GM19238 (cell line): Measurements from ENCODE around the gene AMELY.
"Not testable (repeated sequence)": the region's sequence is repeated elsewhere in the genome, so short reads cannot be mapped to it uniquely, and the experiment has no call there.

Experiments used
- DNase-seq: peaks from one replicate; pipeline ENCODE4 v3.0.0; 2011; ENCODE audit warnings: low spot score; ENCODE audit not compliant: insufficient read length

Gene AMELY

DNA sequence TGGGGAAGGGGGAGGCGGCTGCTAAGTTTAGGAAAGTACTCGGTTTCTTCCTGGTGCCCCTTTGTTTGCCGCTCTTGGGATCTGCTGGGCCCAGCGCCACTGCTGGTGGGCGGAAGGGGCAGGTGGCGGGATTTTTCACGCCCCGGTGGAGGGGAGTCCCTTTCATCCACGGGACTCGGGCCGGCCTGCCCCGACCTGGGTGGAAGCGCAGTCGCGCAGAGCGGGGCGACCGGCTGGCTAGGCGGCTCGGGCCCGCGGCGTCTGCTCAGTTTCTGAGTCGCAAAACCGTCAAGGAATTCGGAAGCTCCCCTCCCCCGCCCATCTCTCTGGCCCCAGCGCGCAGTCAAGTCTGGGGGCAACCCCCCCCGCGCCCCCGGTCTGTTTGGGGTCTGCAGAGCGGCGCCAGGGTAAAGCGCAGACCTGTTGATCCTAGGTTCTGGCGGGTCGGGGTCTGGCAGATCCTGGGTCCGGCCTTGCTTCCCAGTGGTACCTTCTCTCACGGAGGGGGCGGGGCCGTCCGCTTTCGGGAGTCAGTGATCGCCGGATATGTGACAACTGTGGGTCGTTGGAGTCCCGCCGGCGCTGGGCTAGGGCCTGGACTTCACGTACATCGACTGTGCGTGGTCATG lies at the start of gene AMELY:
Gene AMELY (minus strand): TSS at position 500 of the 629 bp plus-strand sequence. CDS start 39,144 bp downstream, outside the sequence.
- no peak for DNase-seq

GRCh38 chrY:6949947-6950346 lies 38.4 kb upstream of the AMELY start:
- no peak for DNase-seq

DNA sequence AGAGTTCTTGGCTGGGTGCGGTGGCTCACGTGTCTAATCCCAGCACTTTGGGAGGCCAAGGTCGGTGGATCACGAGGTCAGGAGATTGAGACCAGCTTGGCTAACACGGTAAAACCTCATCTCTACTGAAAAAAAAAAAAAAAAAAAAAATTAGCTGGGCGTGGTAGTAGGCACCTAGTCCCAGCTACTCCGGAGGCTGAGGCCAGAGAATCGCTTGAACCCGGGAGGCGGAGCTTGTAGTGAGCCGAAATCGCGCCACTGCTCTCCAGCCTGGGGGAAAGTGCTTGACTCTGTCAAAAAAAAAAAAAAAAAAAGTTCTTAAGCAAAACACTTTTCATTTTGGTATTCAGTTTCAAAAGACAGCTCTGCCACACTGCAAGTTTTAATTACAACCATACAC lies 36.8 kb upstream of the AMELY start:
- no peak for DNase-seq

DNA sequence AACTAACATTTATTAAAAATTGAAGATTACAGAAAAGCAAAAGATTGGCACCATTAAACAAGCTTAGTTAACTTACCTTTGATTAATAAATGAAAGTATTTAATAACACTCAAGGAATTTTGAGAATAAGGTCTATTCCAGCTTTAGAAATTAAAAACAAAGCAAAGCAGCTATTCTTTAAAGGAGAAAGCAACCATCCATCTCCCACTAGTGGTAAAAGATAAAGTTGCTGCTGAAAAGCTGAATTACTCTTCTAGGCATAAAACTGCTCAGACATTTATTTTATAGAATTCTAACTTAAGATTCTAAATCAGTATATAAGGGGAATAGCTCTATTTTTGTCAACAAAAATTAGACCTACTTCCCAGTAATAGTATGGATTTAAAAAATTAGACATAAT lies 36.1 kb upstream of the AMELY start:
- no peak for DNase-seq

GRCh38 chrY:6935497-6935896 lies 23.9 kb upstream of the AMELY start:
- DNase-seq, result no peak

GRCh38 chrY:6931779-6932396 lies 20.3 kb upstream of the AMELY start:
- no peak for DNase-seq

DNA sequence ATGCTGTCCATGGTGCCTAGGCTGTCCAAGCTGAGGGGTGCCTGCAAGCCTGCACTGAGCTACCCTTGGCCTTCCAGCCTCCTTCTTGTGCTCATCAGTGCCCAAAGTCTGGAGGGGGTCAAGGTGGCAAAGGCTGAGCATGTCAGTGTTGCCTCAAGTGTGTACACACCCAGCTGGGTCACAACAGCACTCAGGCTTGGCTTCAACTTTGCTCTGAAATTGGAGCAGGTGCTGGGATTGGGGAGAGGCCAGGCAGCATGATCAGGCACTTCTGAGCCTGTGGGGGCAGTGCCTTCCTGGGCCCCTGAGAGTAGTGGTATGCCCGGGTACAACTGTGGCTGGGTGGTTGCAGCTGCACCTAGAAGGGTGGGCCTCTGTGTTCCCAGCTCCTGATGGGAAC lies 17.7 kb upstream of the AMELY start:
- DNase-seq, result no peak

- no peak for DNase-seq
Measured at GRCh38 chrY:6928265-6928664, 16.7 kb upstream of the AMELY start.

DNA sequence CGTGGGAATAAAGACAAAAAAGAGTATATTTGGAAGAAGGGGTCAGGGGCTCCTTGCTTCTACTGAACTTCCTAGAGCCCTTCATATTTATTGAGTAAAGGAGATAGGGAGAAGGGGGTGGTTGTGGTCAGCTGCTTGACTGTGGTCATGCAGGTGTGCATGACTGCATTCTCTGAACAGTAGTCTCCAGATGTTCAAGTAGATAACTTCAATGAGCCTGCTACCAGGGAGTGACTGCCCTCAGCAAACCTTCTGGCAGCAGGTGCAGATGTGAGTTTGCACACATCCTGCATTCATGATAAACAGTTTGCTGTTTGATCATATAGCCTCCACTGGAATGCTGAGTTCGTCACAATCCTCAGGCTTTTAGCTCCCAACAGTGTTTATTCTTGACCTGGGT lies 9.5 kb upstream of the AMELY start:
- no peak for DNase-seq

- DNase-seq, result no peak
Measured at GRCh38 chrY:6913362-6913761, 1.8 kb upstream of the AMELY start.

DNA sequence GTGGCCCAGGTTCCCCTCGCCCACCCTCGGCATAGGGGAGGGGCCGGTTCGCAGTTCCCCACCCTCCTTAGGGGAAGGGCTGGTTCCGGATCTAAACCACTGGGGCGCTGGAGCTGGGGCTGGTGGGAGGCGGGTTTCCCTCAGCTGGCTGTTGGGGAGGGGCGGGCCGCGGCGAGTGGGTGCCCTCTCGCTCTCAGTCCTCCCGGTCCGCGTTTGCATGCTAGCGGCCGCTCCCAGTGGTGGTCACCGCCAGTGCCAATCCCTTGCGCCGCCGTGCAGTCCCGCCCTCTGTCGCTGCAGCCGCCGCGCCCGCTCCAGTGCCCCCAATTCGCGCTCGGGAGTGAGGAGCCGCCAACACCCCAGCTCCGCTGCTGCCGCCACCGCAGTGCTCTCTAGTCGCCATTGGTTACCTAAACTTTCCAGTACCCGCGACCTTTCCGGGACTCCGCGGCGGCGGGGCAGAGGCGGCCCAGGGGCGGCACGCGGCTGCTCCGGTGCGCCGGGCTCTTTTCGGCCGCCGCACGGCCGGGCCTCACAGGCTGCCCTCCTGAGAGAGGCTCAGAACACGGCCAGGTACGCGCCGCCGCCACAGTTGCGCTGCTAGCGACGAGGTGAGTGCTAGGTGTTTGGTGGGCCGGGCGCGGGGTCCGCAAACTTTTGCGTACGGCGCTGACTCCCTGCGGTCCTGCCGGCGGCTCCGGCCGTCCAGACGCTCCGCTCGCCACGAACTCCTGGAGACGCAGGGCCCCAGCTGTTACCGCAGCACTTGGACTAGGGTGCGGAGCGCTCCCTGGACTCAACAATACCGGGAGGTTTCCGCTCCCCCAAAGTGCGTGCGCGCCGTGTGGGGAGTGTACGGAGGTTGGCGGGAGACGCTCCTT lies 940 bp downstream of the AMELY start, which contains the start of gene TBL1Y:
Gene TBL1Y (plus strand): TSS at position 326 of the 881 bp plus-strand sequence. CDS start 114,388 bp downstream, outside the sequence.
- no peak for DNase-seq

DNA sequence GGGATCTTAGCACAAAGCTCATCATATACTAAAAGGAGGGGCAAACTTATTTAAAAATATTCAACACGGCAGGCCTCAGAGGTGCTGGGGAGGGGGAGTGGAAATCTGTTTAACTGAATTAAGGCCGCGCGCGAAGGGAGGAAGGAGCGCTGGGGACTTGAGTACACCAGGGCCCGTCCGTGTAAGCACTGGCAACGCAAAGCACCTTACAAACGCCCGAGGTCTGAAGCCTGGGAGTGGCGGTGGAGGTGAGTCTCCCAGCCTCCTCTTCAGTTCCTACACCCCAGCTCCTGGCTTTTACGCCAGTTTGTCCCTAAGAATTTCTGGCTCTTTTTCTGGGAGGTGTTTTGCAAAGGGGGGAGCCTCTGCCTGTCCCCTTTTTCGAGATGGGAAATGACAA lies 1.7 kb downstream of the AMELY start:
- DNase-seq, result no peak

DNA sequence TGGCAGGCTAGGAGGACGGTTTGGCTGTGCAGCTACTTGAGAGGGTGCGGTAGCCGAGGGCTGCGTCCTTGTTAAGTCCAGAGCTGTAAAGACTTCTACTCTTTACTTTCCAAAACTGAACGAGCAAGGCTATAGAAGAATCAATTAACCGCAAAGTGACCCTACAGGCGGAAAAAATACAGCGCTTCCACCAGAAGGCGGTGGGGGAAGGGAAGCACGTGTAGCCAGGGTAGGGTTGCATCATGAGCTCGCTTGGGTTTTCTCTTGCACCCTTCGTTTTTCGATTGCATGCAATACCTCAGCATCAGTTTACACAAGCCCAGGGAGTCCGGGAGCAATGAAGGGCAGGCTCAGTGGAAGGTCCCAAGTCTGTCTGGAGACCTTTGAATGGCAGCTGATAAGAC lies 2.4 kb downstream of the AMELY start:
- DNase-seq, result no peak

DNA sequence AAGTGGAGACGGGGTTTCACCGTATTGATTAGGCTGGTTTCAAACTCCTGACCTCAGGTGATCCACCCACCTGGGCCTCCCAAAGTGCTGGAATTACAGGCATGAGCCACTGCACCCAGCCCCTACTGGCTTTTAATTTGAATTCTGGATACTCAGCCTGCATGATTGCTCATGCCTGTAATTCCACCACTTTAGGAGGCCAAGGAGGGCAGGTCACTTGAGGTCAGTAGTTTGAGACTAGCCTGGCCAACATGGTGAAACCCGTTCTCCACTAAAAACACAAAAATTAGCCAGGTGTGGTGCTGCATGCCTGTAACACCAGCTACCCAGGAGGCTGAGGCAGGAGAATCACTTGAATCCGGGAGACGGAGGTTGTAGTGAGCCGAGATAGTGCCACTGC lies 3.5 kb downstream of the AMELY start:
- not testable (repeated sequence) for DNase-seq

- no peak for DNase-seq
Measured at GRCh38 chrY:6907591-6907990, 4.0 kb downstream of the AMELY start.

- DNase-seq, result not testable (repeated sequence)
Measured at GRCh38 chrY:6902116-6902515, 9.4 kb downstream of the AMELY start.

- no peak for DNase-seq
Measured at GRCh38 chrY:6895236-6895635, 16.3 kb downstream of the AMELY start.

- no peak for DNase-seq
Measured at GRCh38 chrY:6894496-6894895, 17.1 kb downstream of the AMELY start.

- no peak for DNase-seq
Measured at GRCh38 chrY:6849384-6849783, 62.2 kb downstream of the AMELY start.

- DNase-seq, result not testable (repeated sequence)
Measured at GRCh38 chrY:6842650-6843049, 68.9 kb downstream of the AMELY start.
